Calu3 (cell line): ENCODE measurements around the gene PPP1R9A. TPM values are rescaled to one million over a fixed set of nuclear protein-coding genes. Genes with fewer than 3 reads are reported as not detected.

Source experiments
- BruUV-seq: library from RNA; stranded (reverse); fragments of 400-500 nt; replicated peaks from 2 replicates; lab custom pipeline; 2021; lab: Mats Ljungman, UMichigan
- CTCF ChIA-PET: fragments of 300-600 bp; sonication (Branson Sonifier 250); formaldehyde crosslinking; loops from one replicate; lab custom pipeline; 2022; ENCODE audit warnings: antibody characterized with exemption; lab: Charles Lee
- DNase-seq: peaks from one replicate; pipeline ENCODE4 v3.0.0; 2022
- H3K27ac Mint-ChIP-seq: one replicate; pipeline ENCODE4 v1.8.0; 2022; ENCODE audit warnings: mixed read lengths; ENCODE audit not compliant: unreplicated experiment
- H3K27me3 Mint-ChIP-seq: one replicate; pipeline ENCODE4 v1.8.0; 2022; ENCODE audit warnings: mixed read lengths; ENCODE audit not compliant: unreplicated experiment
- H3K36me3 Mint-ChIP-seq: one replicate; pipeline ENCODE4 v1.8.0; 2022; ENCODE audit warnings: mild to moderate bottlenecking, moderate library complexity, mixed read lengths; ENCODE audit not compliant: insufficient read depth, unreplicated experiment
- H3K4me1 Mint-ChIP-seq: one replicate; pipeline ENCODE4 v1.8.0; 2022; ENCODE audit warnings: mild to moderate bottlenecking, low read depth, mixed read lengths; ENCODE audit not compliant: unreplicated experiment
- H3K4me3 Mint-ChIP-seq: one replicate; pipeline ENCODE4 v1.8.0; 2022; ENCODE audit warnings: mild to moderate bottlenecking, low read depth, moderate library complexity, mixed read lengths; ENCODE audit not compliant: unreplicated experiment
- H3K9me3 Mint-ChIP-seq: one replicate; pipeline ENCODE4 v1.8.0; 2022; ENCODE audit warnings: low read depth, mixed read lengths; ENCODE audit not compliant: unreplicated experiment
- intact Hi-C: fragments of 100-400 bp; cut with micrococcal nuclease; formaldehyde crosslinking; loops from one replicate; pipeline ENCODE4 v1.10.0; 2022; ENCODE audit not compliant: unreplicated experiment
- total RNA-seq: library from RNA; stranded (reverse); gene quantifications from 2 replicates; pipeline ENCODE4 v1.2.3, GENCODE V29; 2022
- TF ChIP-seq, protein P1 (sequence below): fragments of 200-600 bp; IDR thresholded peaks from one replicate; pipeline ENCODE4 v1.8.0; 2022; ENCODE audit warnings: antibody characterized with exemption; ENCODE audit not compliant: unreplicated experiment

PPP1R9A gene
- total RNA-seq, 1 experiment from 2014 or later, result 19.4 TPM

DNA sequence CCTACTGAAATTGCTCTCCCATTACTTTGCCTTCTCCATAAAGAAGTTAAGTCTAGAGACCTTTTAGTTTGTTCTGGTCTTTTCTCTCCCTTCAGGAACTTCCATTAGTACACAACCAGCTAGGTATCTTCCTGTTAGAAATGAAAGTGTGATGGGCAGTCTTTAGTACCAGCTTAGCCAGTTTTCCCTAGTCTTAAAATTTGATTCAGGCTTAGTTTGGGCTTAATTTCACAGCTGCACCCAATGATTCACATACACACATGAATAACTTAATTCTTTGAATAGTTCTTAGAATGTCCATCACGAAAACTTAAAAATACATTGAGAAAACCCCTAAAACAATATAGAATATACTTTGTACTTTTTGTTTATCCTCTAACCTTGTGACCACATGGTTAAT is 2.4 kb upstream of the PPP1R9A start:
- intact Hi-C loops, result loop anchor here (5.0 to 10.0 kb wide), 3 partner anchors 122 to 450 kb away; partner anchors contain the start of gene SGCE
- Mint-ChIP-seq H3K4me1 (peaks cover 7% of the 10 kb centered on the region), H3K36me3 (peaks cover 12% of the 10 kb centered on the region), H3K9me3 (no peaks in the 10 kb centered on the region), H3K27ac (no peak overlapping the region), H3K4me3 (no peak overlapping the region), H3K27me3 (no peaks in the 10 kb centered on the region)
- no peak for DNase-seq
- BruUV-seq, result no TSS peak
- TF ChIP-seq, protein P1, sequence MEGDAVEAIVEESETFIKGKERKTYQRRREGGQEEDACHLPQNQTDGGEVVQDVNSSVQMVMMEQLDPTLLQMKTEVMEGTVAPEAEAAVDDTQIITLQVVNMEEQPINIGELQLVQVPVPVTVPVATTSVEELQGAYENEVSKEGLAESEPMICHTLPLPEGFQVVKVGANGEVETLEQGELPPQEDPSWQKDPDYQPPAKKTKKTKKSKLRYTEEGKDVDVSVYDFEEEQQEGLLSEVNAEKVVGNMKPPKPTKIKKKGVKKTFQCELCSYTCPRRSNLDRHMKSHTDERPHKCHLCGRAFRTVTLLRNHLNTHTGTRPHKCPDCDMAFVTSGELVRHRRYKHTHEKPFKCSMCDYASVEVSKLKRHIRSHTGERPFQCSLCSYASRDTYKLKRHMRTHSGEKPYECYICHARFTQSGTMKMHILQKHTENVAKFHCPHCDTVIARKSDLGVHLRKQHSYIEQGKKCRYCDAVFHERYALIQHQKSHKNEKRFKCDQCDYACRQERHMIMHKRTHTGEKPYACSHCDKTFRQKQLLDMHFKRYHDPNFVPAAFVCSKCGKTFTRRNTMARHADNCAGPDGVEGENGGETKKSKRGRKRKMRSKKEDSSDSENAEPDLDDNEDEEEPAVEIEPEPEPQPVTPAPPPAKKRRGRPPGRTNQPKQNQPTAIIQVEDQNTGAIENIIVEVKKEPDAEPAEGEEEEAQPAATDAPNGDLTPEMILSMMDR, result no peak
- CTCF ChIA-PET, result no interaction called here

DNA sequence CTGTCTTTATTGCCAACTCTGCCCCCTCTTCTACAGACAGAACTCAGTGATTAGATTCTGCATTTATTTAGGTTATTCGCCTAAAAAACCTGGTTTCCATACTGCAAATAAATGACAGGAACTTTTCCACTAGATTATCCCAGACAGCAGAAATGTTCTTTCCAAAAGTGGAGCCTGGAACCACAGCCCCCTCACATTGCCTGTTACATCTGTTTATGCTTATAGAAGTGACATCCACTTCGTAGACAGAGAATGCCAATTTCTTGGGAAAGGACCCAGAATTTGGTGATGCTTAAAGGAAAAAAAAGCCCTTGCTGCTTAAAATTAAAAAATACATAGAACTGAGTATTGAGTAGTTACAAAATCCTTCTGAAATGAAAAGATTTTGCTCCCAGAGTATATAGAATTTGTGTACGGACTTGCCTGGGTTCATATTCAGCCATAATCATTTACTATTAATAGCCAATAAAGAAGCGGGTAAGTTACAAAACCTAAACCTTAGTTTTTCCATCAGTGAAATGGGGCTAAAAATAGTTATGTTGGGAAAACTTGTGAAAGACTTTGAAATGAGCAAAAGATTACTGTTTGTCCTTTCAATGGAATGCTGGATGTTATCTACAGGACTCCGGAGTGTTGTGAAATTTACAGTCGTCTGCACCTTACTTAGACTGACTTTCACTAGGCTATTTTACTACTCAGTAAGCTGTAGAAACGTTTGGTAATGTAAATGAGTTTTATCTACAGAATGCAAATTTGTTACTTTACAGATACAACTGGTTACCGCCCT is 1.1 kb upstream of the PPP1R9A start:
- DNase-seq, result no peak
- Mint-ChIP-seq H3K27ac (no peak overlapping the region), H3K27me3 (no peaks in the 10 kb centered on the region), H3K4me1 (peaks cover 20% of the 10 kb centered on the region), H3K9me3 (no peaks in the 10 kb centered on the region), H3K4me3 (no peak overlapping the region), H3K36me3 (peaks cover 16% of the 10 kb centered on the region)
- CTCF ChIA-PET, result no interaction called here
- no TSS peak for BruUV-seq
- TF ChIP-seq, protein P1, result no peak
- intact Hi-C loops, result loop anchor here (5.0 to 10.0 kb wide), 3 partner anchors 121 to 451 kb away; partner anchors contain the start of gene SGCE

DNA sequence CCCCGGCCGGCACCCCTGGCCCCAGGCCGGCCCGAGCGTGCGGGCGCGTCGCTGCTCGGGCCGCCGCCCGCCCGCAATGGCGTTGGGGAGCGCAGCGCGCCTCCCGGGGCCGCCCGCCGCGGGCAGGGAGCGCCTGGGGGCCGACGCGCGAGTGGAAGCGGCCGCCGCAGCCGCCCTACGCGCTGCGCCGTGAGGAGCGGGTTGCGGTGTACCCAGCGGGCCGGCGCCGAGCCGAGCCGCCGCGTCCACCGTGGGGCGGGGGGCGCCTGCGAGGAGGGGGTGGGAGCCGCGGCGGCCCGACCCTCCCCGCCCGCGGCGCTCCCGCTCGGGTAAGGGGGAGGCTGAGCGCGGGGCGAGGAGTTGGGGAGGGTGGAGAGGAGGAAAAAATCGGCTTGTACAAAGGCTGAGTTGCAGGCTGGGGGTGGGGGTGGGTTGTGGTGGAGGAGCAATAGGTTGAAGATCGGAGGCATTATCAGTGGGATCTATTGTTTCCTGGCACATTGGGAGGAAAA is 473 bp downstream of the PPP1R9A start:
- no TSS peak for BruUV-seq
- Mint-ChIP-seq H3K4me3 (peak overlapping the region; percentile 89), H3K4me1 (peaks cover 23% of the 10 kb centered on the region), H3K9me3 (no peaks in the 10 kb centered on the region), H3K27me3 (no peaks in the 10 kb centered on the region), H3K36me3 (peaks cover 16% of the 10 kb centered on the region), H3K27ac (peak overlapping the region; percentile 71)
- DNase-seq, result peak; percentile 3
- CTCF ChIA-PET, result no interaction called here
- intact Hi-C loops, result loop anchor here (5.0 to 10.0 kb wide), 3 partner anchors 119 to 453 kb away; partner anchors contain the start of gene SGCE
- TF ChIP-seq, protein P1, result no peak

DNA sequence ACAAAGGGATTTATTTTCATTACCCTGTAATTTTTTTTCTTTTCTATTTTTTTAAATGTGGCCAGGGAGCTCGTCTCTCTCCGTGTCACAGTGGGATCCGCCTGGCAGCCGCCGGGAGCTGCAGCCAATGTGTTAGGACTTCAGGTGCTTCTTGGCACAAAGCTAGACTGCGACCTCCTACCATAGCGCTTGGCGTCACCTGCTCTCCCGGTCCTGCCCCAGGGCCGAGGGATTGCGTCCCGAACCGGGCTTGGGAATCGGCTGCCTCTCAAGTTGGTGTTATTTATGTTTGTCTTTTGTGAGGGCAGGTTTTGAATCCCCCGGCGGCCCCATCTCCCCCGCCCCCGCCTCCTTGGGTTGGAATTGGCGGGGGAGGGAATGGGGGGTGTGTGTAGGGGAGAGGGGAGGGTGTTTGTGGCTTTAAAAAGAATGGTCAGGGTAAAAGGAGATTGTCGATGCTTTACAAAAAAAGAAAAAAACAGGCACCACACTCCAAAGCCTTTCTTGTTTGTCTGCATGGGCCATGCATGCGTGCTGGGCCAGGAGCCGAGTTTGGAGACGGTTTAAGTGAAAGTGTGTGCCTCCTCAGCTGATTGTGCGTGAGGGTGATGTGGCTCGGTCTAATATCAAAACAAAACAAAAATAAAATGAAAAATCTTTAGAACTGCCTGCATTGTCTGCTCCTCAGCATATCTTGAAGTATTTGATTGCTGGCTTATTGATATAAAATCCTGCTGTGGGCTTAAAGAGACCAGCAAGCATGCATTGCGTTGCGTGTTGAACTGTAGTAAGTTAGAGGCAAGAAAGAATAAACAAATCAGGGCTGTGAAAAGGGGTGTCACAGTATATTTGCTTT is 1.2 kb downstream of the PPP1R9A start:
- Mint-ChIP-seq H3K27me3 (no peaks in the 10 kb centered on the region), H3K9me3 (no peaks in the 10 kb centered on the region), H3K27ac (peak overlapping the region; percentile 71), H3K4me3 (peak overlapping the region; percentile 89), H3K36me3 (peaks cover 16% of the 10 kb centered on the region), H3K4me1 (peaks cover 23% of the 10 kb centered on the region)
- BruUV-seq, result no TSS peak
- intact Hi-C loops, result loop anchor here (5.0 to 10.0 kb wide), 3 partner anchors 119 to 454 kb away; partner anchors contain the start of gene SGCE
- peak; percentile 33 for DNase-seq
- CTCF ChIA-PET, result no interaction called here
- TF ChIP-seq, protein P1, result no peak
